Neural cell (in vitro differentiated cells): ENCODE measurements around the gene ARHGAP24.

ENCODE experiments used
- POLR2AphosphoS5 ChIP-seq: IDR thresholded peaks from 2 replicates; pipeline ENCODE4 v1.6.1; 2012
- TF ChIP-seq, protein P1 (sequence below): fragments of 450-650 bp; IDR thresholded peaks from 2 replicates; pipeline ENCODE4 v1.5.1; 2014; ENCODE audit warnings: antibody characterized with exemption, mild to moderate bottlenecking, moderate library complexity; ENCODE audit not compliant: poor library complexity, severe bottlenecking

DNA sequence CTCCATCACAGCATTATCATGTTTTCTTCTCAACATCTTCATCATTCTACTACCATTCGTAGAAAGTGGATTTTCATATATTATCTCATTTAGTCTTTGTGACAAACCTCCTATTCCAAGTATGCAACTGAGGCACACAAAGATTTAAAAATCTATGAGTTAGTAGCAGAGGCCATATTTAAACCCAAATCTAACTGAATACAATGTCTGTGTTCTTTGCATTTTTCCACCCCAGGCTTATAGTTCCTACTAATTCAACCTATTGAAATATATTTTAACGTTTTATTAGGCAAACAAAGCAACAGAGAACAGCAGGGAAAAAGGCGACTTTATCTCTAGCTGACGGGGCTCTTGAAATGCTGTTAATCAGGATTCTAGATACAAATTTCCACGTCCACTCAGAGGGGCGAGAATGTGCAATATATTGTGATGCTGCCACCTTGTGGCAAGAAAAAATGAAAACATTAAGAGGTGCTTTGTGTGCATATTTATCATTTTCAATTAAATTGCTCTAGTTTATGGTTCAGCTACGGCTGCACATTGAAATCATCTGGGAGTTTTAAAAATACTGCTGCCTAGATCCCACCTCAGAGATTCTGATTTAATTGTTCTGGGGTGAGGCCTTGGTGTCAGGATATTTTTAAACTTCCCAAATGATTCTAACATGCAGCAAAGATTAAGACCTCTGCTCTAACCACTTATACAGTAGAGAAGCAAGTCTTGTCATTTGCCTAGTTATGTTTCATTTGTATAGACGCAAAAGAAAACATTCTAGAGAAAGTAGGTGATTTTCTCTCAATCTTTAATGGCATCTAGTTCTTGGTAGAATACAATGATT is 569.0 kb downstream of the ARHGAP24 start:
- TF ChIP-seq, protein P1, sequence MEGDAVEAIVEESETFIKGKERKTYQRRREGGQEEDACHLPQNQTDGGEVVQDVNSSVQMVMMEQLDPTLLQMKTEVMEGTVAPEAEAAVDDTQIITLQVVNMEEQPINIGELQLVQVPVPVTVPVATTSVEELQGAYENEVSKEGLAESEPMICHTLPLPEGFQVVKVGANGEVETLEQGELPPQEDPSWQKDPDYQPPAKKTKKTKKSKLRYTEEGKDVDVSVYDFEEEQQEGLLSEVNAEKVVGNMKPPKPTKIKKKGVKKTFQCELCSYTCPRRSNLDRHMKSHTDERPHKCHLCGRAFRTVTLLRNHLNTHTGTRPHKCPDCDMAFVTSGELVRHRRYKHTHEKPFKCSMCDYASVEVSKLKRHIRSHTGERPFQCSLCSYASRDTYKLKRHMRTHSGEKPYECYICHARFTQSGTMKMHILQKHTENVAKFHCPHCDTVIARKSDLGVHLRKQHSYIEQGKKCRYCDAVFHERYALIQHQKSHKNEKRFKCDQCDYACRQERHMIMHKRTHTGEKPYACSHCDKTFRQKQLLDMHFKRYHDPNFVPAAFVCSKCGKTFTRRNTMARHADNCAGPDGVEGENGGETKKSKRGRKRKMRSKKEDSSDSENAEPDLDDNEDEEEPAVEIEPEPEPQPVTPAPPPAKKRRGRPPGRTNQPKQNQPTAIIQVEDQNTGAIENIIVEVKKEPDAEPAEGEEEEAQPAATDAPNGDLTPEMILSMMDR, result peak; percentile 74
- TF ChIP-seq POLR2AphosphoS5, result no peak
